Liver (tissue), 9 donors: Measurements from ENCODE around the gene EYA4. TPM values are rescaled to one million over a fixed set of nuclear protein-coding genes. Genes with fewer than 3 reads are reported as not detected.

Experiments
- DNase-seq: peaks from one replicate; pipeline ENCODE4 v3.0.0-alpha.2; 2017; ENCODE audit warnings: low spot score
- H3K27ac ChIP-seq, 2 donors: one replicate each; pipeline ENCODE4 v1.7.0; 2013; ENCODE audit warnings: inconsistent platforms in 2 of 2, low read length in 2 of 2, control low read depth in 1 of 2, low read depth in 1 of 2, mild to moderate bottlenecking in 1 of 2
- H3K27me3 ChIP-seq, 4 donors: one replicate each; pipeline versions ENCODE4 v1.6.1 to v1.7.0; 2013; ENCODE audit warnings: low read length in 3 of 4, inconsistent platforms in 1 of 4, mild to moderate bottlenecking in 1 of 4, moderate library complexity in 1 of 4; ENCODE audit not compliant: control insufficient read depth in 4 of 4, insufficient read depth in 4 of 4
- H3K36me3 ChIP-seq, 4 donors: one replicate each; pipeline versions ENCODE4 v1.6.1 to v1.7.0; 2013; ENCODE audit warnings: low read length in 3 of 4, mild to moderate bottlenecking in 3 of 4, low read depth in 1 of 4, moderate library complexity in 1 of 4; ENCODE audit not compliant: control insufficient read depth in 4 of 4, insufficient read depth in 3 of 4
- H3K4me1 ChIP-seq, 4 donors: one replicate each; pipeline versions ENCODE4 v1.6.1 to v1.7.0; 2013; ENCODE audit warnings: low read length in 3 of 4, mild to moderate bottlenecking in 3 of 4, moderate library complexity in 1 of 4; ENCODE audit not compliant: control insufficient read depth in 4 of 4, insufficient read depth in 4 of 4
- H3K4me3 ChIP-seq, 3 donors: one replicate each; pipeline versions ENCODE4 v1.6.1 to v1.7.0; 2013; ENCODE audit warnings: low read length in 3 of 3, control low read depth in 1 of 3, low read depth in 1 of 3, mild to moderate bottlenecking in 1 of 3
- H3K9ac ChIP-seq, 2 donors: one replicate each; pipeline ENCODE4 v1.7.0; 2013; ENCODE audit warnings: low read length in 2 of 2, mild to moderate bottlenecking in 2 of 2, moderate library complexity in 2 of 2, control low read depth in 1 of 2, low read depth in 1 of 2
- H3K9me3 ChIP-seq, 4 donors: one replicate each; pipeline versions ENCODE4 v1.6.1 to v1.7.0; 2013; ENCODE audit warnings: low read length in 3 of 4; ENCODE audit not compliant: control insufficient read depth in 4 of 4
- EGR1 ChIP-seq, 2 donors: IDR thresholded peaks; 2 replicates each; pipeline ENCODE4 v1.6.1; 2016 to 2018; ENCODE audit warnings: antibody characterized with exemption in 2 of 2, low read depth in 2 of 2
- FOXA2 ChIP-seq: IDR thresholded peaks from 2 replicates; pipeline ENCODE4 v1.6.1; 2016; ENCODE audit warnings: antibody characterized with exemption
- GABPA ChIP-seq, 2 donors: IDR thresholded peaks in 1 of 2; conservative IDR thresholded peaks in 1 of 2; 2 replicates each; pipeline ENCODE4 v1.6.1; 2016; ENCODE audit warnings: antibody characterized with exemption in 2 of 2, mild to moderate bottlenecking in 1 of 2, moderate library complexity in 1 of 2
- HNF4A ChIP-seq, 2 donors: conservative IDR thresholded peaks; 2 replicates each; pipeline ENCODE4 v1.6.1; 2016; ENCODE audit warnings: antibody characterized with exemption in 2 of 2, mild to moderate bottlenecking in 2 of 2
- HNF4G ChIP-seq: IDR thresholded peaks from 2 replicates; pipeline ENCODE4 v1.6.1; 2016; ENCODE audit warnings: antibody characterized with exemption
- JUND ChIP-seq, 2 donors: IDR thresholded peaks; 2 replicates each; pipeline ENCODE4 v1.6.1; 2016; ENCODE audit warnings: antibody characterized with exemption in 2 of 2
- MAX ChIP-seq: IDR thresholded peaks from 2 replicates; pipeline ENCODE4 v1.6.1; 2016; ENCODE audit warnings: antibody characterized with exemption
- NR2F2 ChIP-seq: IDR thresholded peaks from 2 replicates; pipeline ENCODE4 v1.6.1; 2016; ENCODE audit warnings: antibody characterized with exemption
- RAD21 ChIP-seq, 2 donors: IDR thresholded peaks; 2 replicates each; pipeline ENCODE4 v1.6.1; 2016; ENCODE audit warnings: antibody characterized with exemption in 2 of 2, mild to moderate bottlenecking in 2 of 2
- SP1 ChIP-seq: IDR thresholded peaks from 2 replicates; pipeline ENCODE4 v1.6.1; 2018; ENCODE audit warnings: antibody characterized with exemption, mild to moderate bottlenecking
- TAF1 ChIP-seq: conservative IDR thresholded peaks from 2 replicates; pipeline ENCODE4 v1.6.1; 2016; ENCODE audit warnings: antibody characterized with exemption, mild to moderate bottlenecking
- YY1 ChIP-seq: IDR thresholded peaks from 2 replicates; pipeline ENCODE4 v1.6.1; 2016; ENCODE audit warnings: antibody characterized with exemption, mild to moderate bottlenecking
- WGBS: extraction: QIAGEN DNeasy Blood & Tissue Kit; methylation state at CpG from one replicate; pipeline ENCODE4 v1.1.7; 2013; 5-methylcytosine and 5-hydroxymethylcytosine counted together
- polyA plus RNA-seq, 2 donors: library from polyadenylated mRNA; stranded (reverse) in 1 of 2; unstranded in 1 of 2; fragments of 200-250 nt in 1 of 2; fragments of >200 nt in 1 of 2; fragmentation: Nextera tagmentation in 1 of 2; extraction: Ambion mirVana in 1 of 2; gene quantifications; one replicate each; pipeline versions ENCODE4 v1.2.1 to v1.2.3, GENCODE V29; 2013 to 2015
- total RNA-seq, 2 donors: library from RNA; depleted of rRNA; stranded (reverse); fragments of >200 nt; gene quantifications; one replicate each; pipeline ENCODE4 v1.2.3, GENCODE V29; 2014
- TF ChIP-seq, protein P1 (sequence below): fragments of 150-350 bp; IDR thresholded peaks from 2 replicates; pipeline ENCODE4 v1.5.1; 2017; ENCODE audit warnings: improper control_type of control experiment, low read depth, low read length; ENCODE audit not compliant: missing input control
- donor health status: healthy.
- donor health status: healthy.
- donor health status: healthy.
- donor health status: healthy.
- donor health status: healthy.

The EYA4 gene
- total and polyA plus RNA-seq, 4 donors = 0.05 to 0.50 TPM; not detected in 2

GRCh38 chr6:133544419-133544818 lies 303.3 kb downstream of the EYA4 start (continued):
- no peak for TF ChIP-seq MAX
- no peak for TF ChIP-seq HNF4G
- TF ChIP-seq NR2F2 = no peak
- no peak for TF ChIP-seq YY1

- WGBS = 56% methylated on average over 4 of the region's 4 CpGs
- Histone ChIP-seq H3K27ac (no peak overlapping the region), H3K9ac (no peak overlapping the region)
Observed at GRCh38 chr6:133546098-133546497, 304.9 kb downstream of the EYA4 start.

GRCh38 chr6:133547136-133547535 lies 306.0 kb downstream of the EYA4 start:
- 81% methylated on average over 1 of the region's 1 CpG for WGBS

More at GRCh38 chr6:133546098-133546497, 304.9 kb downstream of the EYA4 start:
- Histone ChIP-seq H3K9me3 (no peaks in the 10 kb centered on the region), H3K27me3 (no peaks in the 10 kb centered on the region), H3K4me1 (no peaks in the 10 kb centered on the region), H3K4me3 (no peak overlapping the region), H3K36me3 (no peaks in the 10 kb centered on the region)
- no peak for DNase-seq
- TF ChIP-seq HNF4G = no peak
- TF ChIP-seq RAD21 (IDR thresholded peaks at IDR 0.05) = no peak
- no peak for TF ChIP-seq JUND (IDR thresholded peaks at IDR 0.05)
- TF ChIP-seq, protein P1, sequence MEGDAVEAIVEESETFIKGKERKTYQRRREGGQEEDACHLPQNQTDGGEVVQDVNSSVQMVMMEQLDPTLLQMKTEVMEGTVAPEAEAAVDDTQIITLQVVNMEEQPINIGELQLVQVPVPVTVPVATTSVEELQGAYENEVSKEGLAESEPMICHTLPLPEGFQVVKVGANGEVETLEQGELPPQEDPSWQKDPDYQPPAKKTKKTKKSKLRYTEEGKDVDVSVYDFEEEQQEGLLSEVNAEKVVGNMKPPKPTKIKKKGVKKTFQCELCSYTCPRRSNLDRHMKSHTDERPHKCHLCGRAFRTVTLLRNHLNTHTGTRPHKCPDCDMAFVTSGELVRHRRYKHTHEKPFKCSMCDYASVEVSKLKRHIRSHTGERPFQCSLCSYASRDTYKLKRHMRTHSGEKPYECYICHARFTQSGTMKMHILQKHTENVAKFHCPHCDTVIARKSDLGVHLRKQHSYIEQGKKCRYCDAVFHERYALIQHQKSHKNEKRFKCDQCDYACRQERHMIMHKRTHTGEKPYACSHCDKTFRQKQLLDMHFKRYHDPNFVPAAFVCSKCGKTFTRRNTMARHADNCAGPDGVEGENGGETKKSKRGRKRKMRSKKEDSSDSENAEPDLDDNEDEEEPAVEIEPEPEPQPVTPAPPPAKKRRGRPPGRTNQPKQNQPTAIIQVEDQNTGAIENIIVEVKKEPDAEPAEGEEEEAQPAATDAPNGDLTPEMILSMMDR = no peak
- no peak for TF ChIP-seq FOXA2
- no peak for TF ChIP-seq GABPA (IDR thresholded peaks at IDR 0.05 in 1 of 2, conservative IDR thresholded peaks at IDR 0.05 in 1 of 2)
- no peak for TF ChIP-seq SP1
- no peak for TF ChIP-seq HNF4A (conservative IDR thresholded peaks at IDR 0.05)

More at GRCh38 chr6:133547136-133547535, 306.0 kb downstream of the EYA4 start:
- no peak for DNase-seq
- Histone ChIP-seq H3K27ac (no peak overlapping the region), H3K4me1 (no peaks in the 10 kb centered on the region), H3K36me3 (no peaks in the 10 kb centered on the region), H3K9me3 (no peaks in the 10 kb centered on the region), H3K4me3 (no peak overlapping the region), H3K27me3 (no peaks in the 10 kb centered on the region), H3K9ac (no peak overlapping the region)
- no peak for TF ChIP-seq JUND (IDR thresholded peaks at IDR 0.05)
- TF ChIP-seq YY1 = no peak
- no peak for TF ChIP-seq TAF1
- TF ChIP-seq HNF4G = no peak
- no peak for TF ChIP-seq GABPA (IDR thresholded peaks at IDR 0.05 in 1 of 2, conservative IDR thresholded peaks at IDR 0.05 in 1 of 2)
- TF ChIP-seq HNF4A (conservative IDR thresholded peaks at IDR 0.05) = no peak
- no peak for TF ChIP-seq EGR1 (IDR thresholded peaks at IDR 0.05; ENCODE audit: low read depth in 2 of 2)
- TF ChIP-seq, protein P1 = no peak
- TF ChIP-seq FOXA2 = no peak
